RPMI7951 (cell line): ENCODE results near the gene EGFR. TPM values are rescaled to one million over a fixed set of nuclear protein-coding genes. Genes with fewer than 3 reads are reported as not detected.
"Not testable (repeated sequence)": the region's sequence is repeated elsewhere in the genome, so short reads cannot be mapped to it uniquely, and the experiment has no call there.

Source experiments
- DNase-seq: peaks from one replicate; pipeline ENCODE4 v3.0.0-alpha.2; 2012; ENCODE audit warnings: low read depth
- total RNA-seq: library from RNA; depleted of rRNA; stranded (reverse); fragments of >200 nt; shearing (Covaris generic); gene quantifications from 2 replicates; pipeline ENCODE4 v1.2.3, GENCODE V29; 2014

Gene EGFR
- total RNA-seq, 1 experiment from 2014 or later: 40.9 TPM

DNA sequence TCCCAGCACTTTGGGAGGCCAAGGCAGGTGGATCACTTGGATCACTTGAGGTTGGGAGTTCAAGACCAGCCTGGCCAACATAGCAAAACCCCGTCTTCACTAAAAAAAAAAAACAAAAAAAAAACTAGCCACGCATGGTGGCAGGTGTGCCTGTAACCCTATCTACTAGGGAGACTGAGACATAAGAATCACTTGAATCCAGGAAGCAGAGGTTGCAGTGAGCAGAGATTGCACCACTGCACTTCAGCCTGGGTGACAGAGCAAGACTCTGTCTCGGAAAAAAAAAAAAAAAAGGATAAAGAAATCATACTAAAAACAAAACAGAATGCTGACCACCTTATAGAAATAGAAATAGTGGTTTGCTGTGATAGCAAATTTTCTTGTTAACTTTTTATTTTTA, 16.6 kb downstream of the EGFR start:
- not testable (repeated sequence) for DNase-seq

DNA sequence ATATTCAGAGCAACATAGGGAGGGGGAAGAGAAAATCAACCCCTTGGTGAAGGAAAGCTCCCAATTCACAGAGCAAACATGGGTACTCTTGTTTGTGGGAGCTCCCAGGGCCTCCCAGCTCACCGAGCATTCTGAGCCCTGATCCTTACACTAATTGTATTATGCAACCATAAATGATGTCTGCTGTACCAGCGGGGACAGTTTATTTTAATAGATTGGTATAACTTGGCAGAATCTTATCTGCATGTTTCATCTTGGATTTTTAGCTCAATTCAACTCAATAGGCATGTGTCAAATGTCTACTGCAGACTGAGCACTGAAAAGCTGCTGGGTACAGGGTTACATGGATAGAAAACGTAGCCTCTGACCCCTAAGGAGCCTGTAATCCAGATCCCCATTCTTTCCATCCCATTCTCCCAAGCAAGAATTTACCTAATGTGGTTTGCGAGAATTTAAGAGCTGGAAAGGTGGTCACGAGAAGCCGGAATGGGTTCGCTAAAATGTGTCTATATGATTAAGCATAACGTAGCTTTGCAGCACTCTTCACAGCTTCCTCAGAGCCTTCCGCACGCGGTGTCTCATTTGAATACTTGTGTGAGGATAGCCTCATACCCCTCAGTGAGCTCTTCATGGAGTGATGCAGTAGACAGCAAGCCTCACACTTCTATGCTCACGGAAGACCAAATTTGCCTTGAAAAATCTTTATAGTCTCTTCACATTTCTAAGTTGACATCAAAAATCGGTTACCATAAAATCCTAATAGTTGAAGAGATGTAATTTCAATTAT, 18.3 kb downstream of the EGFR start:
- no peak for DNase-seq

DNA sequence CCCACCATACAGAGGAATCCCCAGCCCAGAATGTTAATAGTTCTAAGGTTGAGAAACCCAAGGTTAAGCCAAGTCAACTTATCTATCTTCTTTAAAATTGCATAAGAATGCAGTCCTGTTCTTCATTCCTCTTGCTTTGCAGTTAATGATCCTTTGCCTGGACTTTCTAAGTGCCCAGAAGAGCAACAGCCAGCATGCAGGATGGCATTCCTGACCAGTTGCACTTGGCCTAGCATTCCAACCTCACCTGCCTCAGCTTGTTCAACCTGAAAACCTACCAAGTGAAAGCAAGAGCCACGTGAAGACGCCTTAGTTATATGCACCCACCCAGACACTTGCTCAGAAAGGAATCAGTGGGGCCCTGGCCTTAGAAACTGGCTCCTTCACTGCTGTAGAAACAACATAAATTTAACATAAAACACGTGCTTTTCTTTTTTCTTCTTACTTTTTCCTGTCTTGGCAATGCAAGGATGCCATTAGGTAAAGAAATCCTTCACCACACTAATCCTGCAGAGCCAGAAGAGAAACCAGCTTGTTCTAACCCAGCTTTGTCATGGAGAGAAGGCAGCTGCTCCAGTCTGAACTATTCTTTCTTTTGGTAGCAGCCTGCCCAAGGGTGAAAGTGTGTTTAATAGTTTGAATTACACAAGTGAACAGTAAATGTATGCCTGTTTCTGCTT, 25.0 kb downstream of the EGFR start:
- no peak for DNase-seq

DNA sequence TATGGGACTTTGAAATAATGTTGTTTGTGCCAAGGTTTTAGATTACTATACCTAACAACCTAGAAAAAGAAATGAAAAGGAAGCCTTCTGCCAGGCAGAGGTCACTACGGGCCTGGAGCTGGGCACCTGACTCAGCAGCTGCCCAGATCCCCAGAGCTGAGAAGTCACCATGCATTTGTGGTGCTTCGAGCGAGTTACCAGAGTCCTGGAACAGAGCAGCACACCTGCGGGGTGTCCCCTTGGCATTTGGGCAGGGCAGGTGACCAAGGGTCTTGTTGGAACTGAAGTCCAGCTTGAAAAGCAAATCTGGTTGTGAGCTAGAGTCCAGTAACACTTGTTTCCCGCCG, 25.5 kb downstream of the EGFR start:
- DNase-seq: no peak

DNA sequence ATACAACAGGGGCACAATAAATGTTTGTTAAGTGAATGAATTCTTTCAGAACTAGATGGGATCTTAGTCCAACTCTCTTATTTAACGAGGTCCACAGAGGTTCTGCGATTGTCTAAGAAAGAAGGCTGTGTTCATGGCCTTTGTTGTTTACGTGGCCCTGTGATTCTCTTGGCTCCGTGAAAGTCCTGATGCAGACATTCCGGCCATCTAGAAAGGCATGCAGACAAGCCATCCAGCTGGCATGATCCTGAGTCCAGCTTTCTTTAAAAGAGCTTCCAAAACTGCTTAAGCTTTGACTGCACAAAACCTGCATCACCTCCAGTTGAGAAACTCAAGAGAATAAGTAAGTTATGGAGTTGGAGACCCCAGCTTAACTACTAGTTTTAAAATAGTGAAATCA, 26.0 kb downstream of the EGFR start:
- DNase-seq: no peak

DNA sequence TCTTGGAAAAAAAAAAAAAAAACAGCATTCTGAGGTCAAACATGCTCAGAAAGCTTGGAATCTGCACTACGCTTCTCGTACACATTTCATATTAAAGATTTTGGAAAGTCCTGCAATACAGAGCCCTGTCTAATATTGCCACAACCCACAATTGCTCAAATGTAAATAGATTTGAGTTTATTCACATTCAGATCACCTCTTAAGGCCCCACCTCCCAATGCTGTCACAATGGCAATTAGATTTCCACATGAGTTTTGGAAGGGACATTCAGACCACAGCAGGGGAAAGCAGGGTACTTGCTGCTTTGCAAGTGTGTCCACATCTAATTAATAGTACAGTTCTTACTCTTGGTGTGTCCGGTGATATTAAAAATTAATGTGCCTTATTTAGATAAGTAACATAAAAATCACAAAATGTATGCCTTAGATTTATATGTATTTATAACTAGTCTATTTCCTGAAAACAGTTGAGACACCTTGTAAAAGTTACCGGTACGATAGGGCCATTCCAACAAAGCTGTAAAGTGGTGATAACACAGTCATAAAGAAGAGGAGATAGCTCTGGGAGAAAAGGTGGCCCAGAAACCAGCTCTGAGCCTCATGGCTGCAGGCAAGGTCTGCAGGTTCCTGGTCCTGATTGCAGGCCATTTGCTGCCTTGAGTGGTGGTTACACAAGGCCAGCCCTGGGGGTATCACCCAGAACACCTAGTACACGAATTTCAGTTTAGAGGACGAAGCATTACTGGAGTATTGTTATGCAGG, 27.9 kb downstream of the EGFR start:
- DNase-seq: no peak

DNA sequence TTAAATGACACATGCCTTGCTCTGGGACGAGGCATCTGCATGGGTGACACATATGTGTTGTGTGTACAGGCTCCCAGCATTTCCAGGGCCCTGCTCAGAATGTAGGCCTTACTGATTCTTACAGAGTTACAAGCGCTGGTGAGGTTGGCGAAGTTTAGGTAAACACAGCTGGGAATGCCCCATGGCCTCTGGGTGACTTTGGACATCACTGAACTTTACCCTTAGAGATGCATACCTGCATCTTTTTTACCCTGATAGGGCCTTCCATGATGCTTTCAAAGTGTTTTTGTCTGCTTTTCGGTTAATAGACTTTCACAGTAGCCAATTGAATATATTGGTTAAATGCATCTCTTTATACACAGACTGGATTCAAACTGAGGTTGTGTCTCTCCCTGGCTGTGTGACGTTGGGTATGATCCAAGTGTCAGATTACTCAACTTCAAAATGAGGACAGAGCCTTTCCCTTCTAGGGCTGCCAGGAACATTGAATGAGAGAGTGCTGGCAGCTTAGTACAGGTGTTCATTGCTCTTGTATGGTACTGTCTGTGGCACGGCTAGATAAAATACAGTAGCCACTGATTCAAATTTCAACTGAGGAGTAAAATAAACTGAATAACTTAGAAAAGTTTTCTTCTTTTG, 29.5 kb downstream of the EGFR start:
- DNase-seq: peak; percentile 41

DNA sequence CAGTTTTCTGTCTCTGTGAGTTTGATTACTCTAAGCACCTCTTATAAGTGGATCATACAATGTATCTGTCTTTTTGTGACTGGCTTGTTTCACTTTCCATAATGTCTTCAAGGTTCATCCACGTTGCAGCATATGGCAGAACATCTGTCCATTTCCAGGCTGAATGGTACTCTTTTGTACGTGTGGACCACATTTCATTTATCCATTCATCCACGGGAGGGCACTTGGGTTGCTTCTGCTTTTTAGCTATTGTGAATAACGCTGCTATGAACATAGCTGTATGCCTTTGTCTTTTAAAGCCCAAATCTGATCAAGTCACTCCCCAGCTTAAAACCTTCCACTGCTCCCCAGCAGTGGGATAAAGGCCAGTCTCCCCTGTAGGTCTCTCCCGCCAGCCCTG, 31.5 kb downstream of the EGFR start:
- peak; percentile 77 for DNase-seq

DNA sequence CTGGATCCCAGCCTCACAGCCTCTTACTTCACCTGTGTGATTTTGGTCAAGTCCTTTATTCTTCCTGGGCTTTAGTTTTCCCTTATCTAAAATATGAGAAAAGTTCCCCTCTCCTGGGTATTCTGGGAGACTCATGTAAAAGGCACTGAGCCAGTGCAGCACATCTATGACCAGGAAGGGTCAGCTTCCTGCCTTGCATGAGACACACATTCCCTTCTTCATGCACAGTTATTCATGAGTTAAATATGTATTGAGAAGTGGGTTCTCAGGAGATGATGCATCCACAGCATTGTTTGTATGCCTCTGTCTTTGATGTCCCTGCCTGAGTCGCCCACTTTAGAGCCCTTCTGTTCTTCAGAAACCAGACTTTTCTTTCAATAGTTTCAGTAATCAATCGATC, 33.3 kb downstream of the EGFR start:
- peak; percentile 73 for DNase-seq

DNA sequence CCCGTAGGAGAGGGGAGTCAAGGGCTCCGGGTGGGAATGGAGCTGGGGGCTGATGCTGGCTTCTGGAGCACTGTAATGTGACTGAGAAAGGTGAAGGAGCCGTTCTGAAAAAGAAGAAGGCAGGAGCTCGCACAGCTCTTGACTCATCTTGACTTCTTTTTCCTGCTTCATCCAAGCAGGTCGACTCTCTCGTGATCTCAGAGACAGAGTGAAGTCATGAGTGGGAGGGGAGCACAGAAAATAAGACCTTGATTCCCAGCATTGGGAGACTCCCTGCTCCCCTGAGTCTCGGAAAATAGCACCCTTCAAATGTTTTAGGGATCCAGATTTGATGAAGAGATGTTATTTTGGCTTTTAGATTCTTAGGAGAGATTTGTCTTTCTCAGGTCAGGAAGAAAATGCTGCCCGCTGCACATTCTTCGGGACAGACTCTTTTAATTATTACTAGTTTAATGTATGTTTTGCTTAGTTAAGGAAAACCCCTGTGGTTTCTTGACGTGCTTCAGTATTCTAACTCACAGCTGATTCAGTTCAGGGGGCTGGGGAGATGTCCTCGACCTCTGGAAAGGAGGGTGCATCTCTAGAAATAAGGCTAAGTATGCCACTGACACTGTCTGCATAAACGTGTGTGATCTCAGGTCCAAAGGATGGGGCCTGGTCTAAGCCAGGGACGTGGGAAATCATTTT, 34.1 kb downstream of the EGFR start:
- peak; percentile 40 for DNase-seq

DNA sequence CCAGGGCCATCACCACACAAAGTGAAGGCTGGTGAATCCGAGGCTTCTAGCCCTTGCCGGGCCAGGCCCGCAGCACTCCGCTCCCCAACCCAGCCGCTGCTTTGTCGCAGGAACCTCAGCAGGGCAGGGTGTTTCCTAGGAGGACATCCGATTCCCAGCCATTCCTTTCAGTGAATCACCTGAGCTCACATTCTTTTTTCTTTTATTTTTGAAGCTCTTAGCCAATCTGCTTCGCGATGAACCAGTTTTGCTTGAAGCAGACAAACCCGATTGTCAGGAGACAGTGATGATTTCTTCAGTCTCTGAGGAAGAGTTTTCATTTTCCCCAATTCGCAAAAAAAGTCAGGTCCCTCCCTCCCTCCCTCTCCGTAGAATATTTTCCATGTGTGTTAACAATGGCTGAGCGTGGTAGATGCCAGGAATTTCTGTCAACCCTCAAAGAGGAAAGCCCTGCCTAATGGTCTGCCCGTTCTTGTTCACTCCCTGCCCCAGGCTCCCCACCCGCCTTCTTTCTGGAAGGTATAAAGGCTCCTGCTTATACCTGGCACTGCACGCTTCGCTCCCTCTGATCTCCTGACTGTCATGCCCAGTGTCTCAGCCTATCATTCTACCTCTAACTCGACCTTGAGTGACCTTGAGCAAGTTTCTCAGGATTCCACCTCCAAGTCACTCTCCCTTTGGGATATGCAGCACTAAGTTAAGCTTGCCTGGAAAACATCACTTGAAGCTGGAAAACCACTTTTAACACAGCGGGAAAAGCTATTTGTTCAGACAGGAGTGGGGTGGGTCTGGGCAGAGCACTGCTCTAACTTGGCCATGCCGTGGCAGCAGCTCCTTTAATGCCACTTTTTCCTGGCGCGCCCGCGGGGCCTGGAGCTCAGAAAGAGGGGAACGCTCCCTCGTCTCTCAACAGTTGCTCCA, 35.1 kb downstream of the EGFR start:
- DNase-seq: no peak

DNA sequence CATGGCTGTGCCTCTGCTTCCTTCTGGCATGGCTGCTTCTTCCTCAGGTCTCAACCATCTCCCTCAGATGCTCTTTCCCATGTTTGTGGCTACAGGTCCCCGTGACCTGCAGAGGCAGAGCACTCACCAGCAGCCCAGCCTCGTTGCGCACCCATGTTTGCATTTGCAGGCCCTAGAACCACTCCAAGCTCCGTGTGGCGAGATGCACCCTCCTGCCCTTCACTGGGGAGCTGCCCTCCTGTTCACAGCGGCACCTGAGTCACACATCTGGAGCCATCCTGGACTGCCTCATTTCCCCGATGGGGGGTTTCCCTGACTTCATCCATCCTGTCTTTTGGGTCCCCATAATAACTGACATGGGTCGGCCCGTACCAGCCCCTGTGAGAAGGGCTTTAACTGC, 35.9 kb downstream of the EGFR start:
- no peak for DNase-seq

DNA sequence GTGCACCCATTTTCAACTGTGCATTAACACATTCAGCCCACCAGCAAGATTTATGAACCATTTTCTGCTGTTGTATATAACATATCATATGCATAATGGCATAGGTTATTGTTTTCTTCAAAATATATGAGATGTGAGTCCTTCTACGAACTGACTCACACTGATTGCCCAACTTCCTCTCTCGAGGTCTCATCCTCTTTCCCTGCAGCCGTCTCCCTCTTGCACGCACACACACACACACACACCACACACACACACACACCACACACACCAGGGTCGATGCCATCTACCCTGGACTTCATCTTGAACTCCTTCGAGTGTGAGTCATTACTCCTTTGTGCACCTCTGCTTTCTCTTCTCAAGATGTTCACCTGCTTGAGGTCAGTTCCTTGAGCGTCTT, 36.7 kb downstream of the EGFR start:
- DNase-seq: peak; percentile 89

DNA sequence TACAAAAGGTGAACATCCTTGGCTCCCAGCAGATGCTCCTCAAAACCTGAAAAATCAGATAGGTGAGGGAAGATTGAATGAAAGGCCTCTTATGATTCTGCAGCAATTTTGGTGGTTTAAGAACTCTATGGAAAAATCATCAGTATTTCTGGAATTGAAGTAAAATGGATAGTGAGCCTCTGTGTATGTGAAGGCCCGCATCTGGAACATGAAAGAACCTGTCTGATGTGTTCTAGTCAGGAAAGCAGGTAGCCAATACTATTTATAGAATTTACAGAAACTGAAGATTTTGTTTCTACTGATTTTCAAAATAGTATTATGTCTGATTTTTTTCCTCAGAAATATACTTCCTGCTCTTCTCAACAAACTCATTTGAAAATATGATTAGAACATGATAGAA, 37.3 kb downstream of the EGFR start:
- no peak for DNase-seq

DNA sequence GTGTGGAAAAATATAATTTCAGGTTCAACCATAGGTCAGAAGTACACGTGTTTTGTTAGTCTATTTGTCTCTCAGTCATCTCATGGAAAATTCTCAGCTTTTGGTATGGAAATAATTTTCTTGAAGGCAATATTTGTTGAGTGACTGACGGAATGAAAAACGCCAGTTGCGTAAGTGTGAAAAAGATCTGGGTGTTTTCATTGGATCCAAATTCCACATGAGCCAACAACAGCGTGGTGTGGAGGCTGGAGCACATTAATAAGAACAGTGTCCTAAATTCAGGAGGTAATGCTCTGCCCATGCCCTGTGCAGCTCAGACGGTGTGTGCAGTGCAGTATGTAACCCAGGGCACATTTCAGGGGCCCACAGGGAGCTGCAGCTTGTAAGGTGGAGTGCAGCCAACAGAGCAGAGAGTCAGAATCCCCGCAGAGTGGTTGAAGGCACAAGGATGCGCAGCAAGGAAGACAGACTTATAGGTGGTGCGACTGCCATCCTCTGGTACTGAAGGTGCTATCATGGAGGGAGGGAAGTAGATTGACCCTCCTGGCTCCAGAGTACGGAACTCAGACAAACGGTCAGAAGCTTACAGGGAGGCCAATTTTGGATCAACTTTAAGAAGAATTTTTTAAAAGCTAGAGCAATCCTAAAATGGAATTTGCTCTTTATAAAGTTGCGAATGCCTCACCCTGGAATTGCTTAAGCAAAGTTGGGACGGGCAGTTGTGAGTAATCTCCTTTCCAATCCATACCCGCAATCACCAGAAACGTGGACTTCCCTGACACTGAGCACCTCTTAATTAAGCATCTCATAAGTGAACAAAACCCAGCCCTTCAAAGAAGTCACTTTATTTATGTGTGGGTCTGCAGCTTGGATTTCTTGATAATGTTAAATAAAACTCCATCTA, 38.0 kb downstream of the EGFR start:
- DNase-seq: peak; percentile 61

DNA sequence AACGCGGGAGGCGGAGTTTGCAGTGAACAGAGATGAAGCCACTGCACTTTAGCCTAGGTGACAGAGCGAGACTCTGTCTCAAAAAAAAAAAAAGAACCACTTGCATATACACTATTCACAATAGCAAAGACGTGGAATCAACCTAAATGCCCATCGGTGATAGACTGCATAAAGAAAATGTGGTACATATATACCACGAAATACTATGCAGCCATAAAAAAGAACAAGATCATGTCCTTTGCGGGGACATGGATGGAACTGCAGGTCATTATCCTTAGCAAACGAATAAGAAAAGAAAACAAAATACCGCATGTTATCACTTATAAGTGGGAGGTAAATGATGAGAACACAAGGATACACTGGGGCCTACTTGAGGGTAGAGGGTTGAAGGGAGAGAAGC, 39.5 kb downstream of the EGFR start:
- no peak for DNase-seq

DNA sequence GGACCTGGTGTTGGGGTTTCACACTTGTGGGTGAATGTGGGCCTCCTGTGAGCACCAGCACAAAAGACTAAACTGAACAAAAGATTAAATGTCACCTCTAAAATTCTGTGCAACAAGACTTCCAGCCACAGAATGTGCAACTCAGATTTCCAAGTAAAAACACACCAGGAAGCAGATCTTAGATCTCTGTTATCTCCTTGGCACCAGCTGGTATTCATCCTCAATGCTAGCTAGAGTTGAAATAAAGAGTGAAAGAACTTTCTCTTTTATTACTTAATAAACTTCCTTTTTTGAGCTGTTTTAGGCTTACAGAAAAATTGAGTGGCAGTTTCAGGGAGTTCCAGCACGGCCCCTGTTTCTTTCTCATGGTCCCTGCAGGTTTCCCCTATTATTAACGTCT, 40.2 kb downstream of the EGFR start:
- DNase-seq: peak; percentile 31

DNA sequence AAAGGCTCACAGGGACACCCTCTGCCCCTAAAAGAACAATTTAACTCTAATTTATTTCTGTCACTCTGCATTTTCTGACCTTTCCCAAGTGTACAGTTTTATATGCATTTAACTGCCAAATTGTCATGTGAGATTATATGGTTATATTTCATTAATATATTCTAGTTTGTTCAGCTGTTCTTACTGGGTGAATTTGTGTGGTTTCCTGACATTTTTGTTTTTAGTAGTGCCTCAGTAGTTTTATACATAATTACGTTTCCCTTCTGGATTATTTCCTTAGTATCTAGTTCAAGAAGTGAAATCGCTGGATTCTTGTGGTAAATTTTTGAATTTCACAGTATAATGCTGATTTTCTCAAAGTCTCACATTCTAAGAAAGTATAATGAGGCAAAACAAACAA, 41.3 kb downstream of the EGFR start:
- DNase-seq: no peak

DNA sequence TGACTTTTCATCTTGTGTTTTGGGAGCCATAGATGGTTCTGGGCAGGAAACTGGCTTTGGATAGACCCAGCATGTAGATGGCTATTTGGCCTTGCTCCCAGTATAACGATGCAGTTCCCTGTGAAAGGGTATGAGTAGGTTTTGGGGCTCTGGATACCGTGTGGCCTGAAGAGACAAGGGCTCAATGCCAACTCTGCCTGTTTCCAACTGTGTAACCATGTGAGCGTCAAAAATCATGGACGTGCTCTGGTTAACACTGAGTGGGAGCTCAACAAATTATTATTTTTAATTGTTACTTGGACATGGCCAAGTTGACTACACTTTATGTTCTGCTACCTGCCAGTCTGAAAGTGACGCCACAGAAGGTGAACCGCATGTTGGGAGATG, 41.8 kb downstream of the EGFR start:
- DNase-seq: peak; percentile 31
